WTC11 (cell line): ENCODE measurements around the gene PDZRN3. TPM values are rescaled to one million over a fixed set of nuclear protein-coding genes. Genes with fewer than 3 reads are reported as not detected.

ENCODE experiments used
- ATAC-seq: fragments of 200-7000 bp; cut with Tn5 transposase; 2 replicates; pipeline ENCODE4 v1.10.0; 2021; ENCODE audit warnings: mild to moderate bottlenecking, moderate library complexity
- CTCF ChIA-PET: fragments of 300-600 bp; sonication (Branson Sonifier 250); formaldehyde crosslinking; loops from one replicate; lab custom pipeline; 2021; ENCODE audit warnings: antibody characterized with exemption; lab: Charles Lee
- POLR2A ChIA-PET: fragments of 350-600 bp; sonication (Branson Sonifier 250); formaldehyde crosslinking; loops from one replicate; lab custom pipeline; 2021; ENCODE audit warnings: antibody characterized with exemption; lab: Charles Lee
- DNase-seq: peaks from one replicate; pipeline ENCODE4 v3.0.0; 2021; ENCODE audit warnings: low spot score
- H3K27ac Mint-ChIP-seq: 2 replicates; pipeline ENCODE4 v1.8.0; 2021; ENCODE audit warnings: mixed read lengths
- H3K27me3 Mint-ChIP-seq: 2 replicates; pipeline ENCODE4 v1.8.0; 2021; ENCODE audit warnings: low read depth, mild to moderate bottlenecking, moderate library complexity, mixed read lengths
- H3K36me3 Mint-ChIP-seq: 2 replicates; pipeline ENCODE4 v1.8.0; 2021; ENCODE audit warnings: mixed read lengths
- H3K4me1 Mint-ChIP-seq: 2 replicates; pipeline ENCODE4 v1.8.0; 2022; ENCODE audit warnings: mixed read lengths
- H3K4me3 Mint-ChIP-seq: 2 replicates; pipeline ENCODE4 v1.8.0; 2021; ENCODE audit warnings: mild to moderate bottlenecking, moderate library complexity, mixed read lengths
- H3K9me3 Mint-ChIP-seq: 2 replicates; pipeline ENCODE4 v1.8.0; 2021; ENCODE audit warnings: mixed read lengths
- CBFB ChIP-seq: sonication (generic); formaldehyde crosslinking; IDR thresholded peaks from 2 replicates; pipeline ENCODE4 v1.8.1; 2022; ENCODE audit warnings: mild to moderate bottlenecking, low read depth, missing genetic modification reagents
- EMX1 ChIP-seq: fragments of 250-450 bp; sonication (Bioruptor Pico); IDR thresholded peaks from 2 replicates; pipeline ENCODE4 v1.8.0; 2021; ENCODE audit warnings: mild to moderate bottlenecking
- ESRRA ChIP-seq: sonication (generic); formaldehyde crosslinking; IDR thresholded peaks from 2 replicates; pipeline ENCODE4 v1.8.1; 2022; ENCODE audit warnings: mild to moderate bottlenecking, missing genetic modification reagents, borderline replicate concordance
- ETV6 ChIP-seq: sonication (generic); formaldehyde crosslinking; IDR thresholded peaks from 2 replicates; pipeline ENCODE4 v1.8.1; 2022; ENCODE audit warnings: mild to moderate bottlenecking, missing genetic modification reagents
- FOXJ3 ChIP-seq: sonication (generic); formaldehyde crosslinking; IDR thresholded peaks from 2 replicates; pipeline ENCODE4 v1.9.0; 2021; ENCODE audit warnings: missing genetic modification reagents, mild to moderate bottlenecking, borderline replicate concordance
- FOXP1 ChIP-seq: sonication (generic); formaldehyde crosslinking; IDR thresholded peaks from 2 replicates; pipeline ENCODE4 v1.8.0; 2022; ENCODE audit warnings: missing genetic modification reagents, mild to moderate bottlenecking, moderate library complexity, borderline replicate concordance
- JAZF1 ChIP-seq: fragments of 250-450 bp; sonication (Bioruptor Pico); IDR thresholded peaks from 2 replicates; pipeline ENCODE4 v1.9.0; 2021; ENCODE audit warnings: moderate library complexity, mild to moderate bottlenecking, inconsistent platforms
- KAT7 ChIP-seq: sonication (generic); formaldehyde crosslinking; IDR thresholded peaks from 2 replicates; pipeline ENCODE4 v1.8.1; 2023; ENCODE audit warnings: missing genetic modification reagents, mild to moderate bottlenecking, borderline replicate concordance
- MXD4 ChIP-seq: fragments of 250-450 bp; sonication (Bioruptor Pico); IDR thresholded peaks from 2 replicates; pipeline ENCODE4 v1.8.0; 2021; ENCODE audit warnings: mild to moderate bottlenecking, moderate library complexity, borderline replicate concordance
- NR1H2 ChIP-seq: sonication (generic); formaldehyde crosslinking; IDR thresholded peaks from 2 replicates; pipeline ENCODE4 v1.9.0; 2021; ENCODE audit warnings: mild to moderate bottlenecking, moderate library complexity, missing genetic modification reagents
- NR2C2 ChIP-seq: sonication (generic); formaldehyde crosslinking; IDR thresholded peaks from 2 replicates; pipeline ENCODE4 v1.8.0; 2022; ENCODE audit warnings: mild to moderate bottlenecking, missing genetic modification reagents
- NR3C1 ChIP-seq: sonication (generic); formaldehyde crosslinking; conservative IDR thresholded peaks from 2 replicates; pipeline ENCODE4 v1.8.1; 2023; ENCODE audit warnings: low read depth, mild to moderate bottlenecking, missing genetic modification reagents
- PRRX2 ChIP-seq: fragments of 250-450 bp; sonication (Bioruptor Pico); IDR thresholded peaks from 2 replicates; pipeline ENCODE4 v1.8.0; 2021; ENCODE audit warnings: mild to moderate bottlenecking
- RORB ChIP-seq: fragments of 250-450 bp; sonication (Bioruptor Pico); IDR thresholded peaks from 2 replicates; pipeline ENCODE4 v1.9.0; 2021; ENCODE audit warnings: mild to moderate bottlenecking
- SOX15 ChIP-seq: fragments of 250-450 bp; sonication (Bioruptor Pico); IDR thresholded peaks from 2 replicates; pipeline ENCODE4 v1.9.0; 2021; ENCODE audit warnings: mild to moderate bottlenecking
- ZNF232 ChIP-seq: sonication (generic); formaldehyde crosslinking; IDR thresholded peaks from 2 replicates; pipeline ENCODE4 v1.8.0; 2022; ENCODE audit warnings: mild to moderate bottlenecking, missing genetic modification reagents
- total RNA-seq: library from RNA; stranded (reverse); gene quantifications from 3 replicates; pipeline ENCODE4 v1.2.3, GENCODE V29; 2021
- TF ChIP-seq, protein P1 (sequence below): sonication (generic); formaldehyde crosslinking; conservative IDR thresholded peaks from 2 replicates; pipeline ENCODE4 v1.8.1; 2023; ENCODE audit warnings: mild to moderate bottlenecking, low read depth, missing genetic modification reagents, moderate library complexity
- TF ChIP-seq, protein P2 (sequence below): sonication (generic); formaldehyde crosslinking; IDR thresholded peaks from 2 replicates; pipeline ENCODE4 v1.8.1; 2022; ENCODE audit warnings: mild to moderate bottlenecking, missing genetic modification reagents, moderate library complexity, borderline replicate concordance
- TF ChIP-seq, protein P3 (sequence below): sonication (generic); formaldehyde crosslinking; conservative IDR thresholded peaks from 2 replicates; pipeline ENCODE4 v1.8.1; 2022; ENCODE audit warnings: mild to moderate bottlenecking, missing genetic modification reagents
- TF ChIP-seq, protein P4 (sequence below): sonication (generic); formaldehyde crosslinking; IDR thresholded peaks from 2 replicates; pipeline ENCODE4 v1.8.1; 2023; ENCODE audit warnings: mild to moderate bottlenecking, missing genetic modification reagents, borderline replicate concordance
- TF ChIP-seq, protein P5 (sequence below): fragments of 250-450 bp; sonication (Bioruptor Pico); IDR thresholded peaks from 2 replicates; pipeline ENCODE4 v2.1.2; 2022; ENCODE audit warnings: mild to moderate bottlenecking, moderate library complexity
- TF ChIP-seq, protein P6 (sequence below): sonication (generic); formaldehyde crosslinking; IDR thresholded peaks from 2 replicates; pipeline ENCODE4 v1.8.1; 2023; ENCODE audit warnings: mild to moderate bottlenecking, moderate library complexity, missing genetic modification reagents

The PDZRN3 gene
- total RNA-seq, 1 experiment from 2014 or later, result 9.5 TPM

DNA sequence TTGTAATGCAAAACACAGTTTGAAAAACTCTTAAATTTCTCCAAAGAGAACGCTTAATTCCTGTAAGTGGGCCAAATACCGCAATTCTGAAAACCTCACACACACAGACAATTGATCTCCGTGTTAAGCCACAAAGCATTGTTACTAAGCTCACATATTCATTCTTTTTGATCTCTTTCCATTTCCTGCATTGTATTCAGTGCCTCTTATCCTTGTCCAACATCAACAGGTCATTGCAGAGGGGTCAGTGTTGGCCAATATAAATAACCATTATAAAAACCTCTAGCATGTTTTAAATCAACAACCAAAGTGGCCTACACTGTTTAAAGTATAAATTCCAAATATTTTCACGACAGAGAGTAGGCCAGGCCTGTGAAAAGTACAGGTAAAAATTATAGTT, 171.1 kb downstream of the PDZRN3 start (continued):
- TF ChIP-seq FOXJ3 (CRISPR knock-in tag) (no peak), SOX15 (CRISPR knock-in tag) (no peak), KAT7 (no peak), NR3C1 (CRISPR knock-in tag) (no peak), PRRX2 (CRISPR knock-in tag) (no peak), ZNF232 (CRISPR knock-in tag) (no peak), NR2C2 (CRISPR knock-in tag) (no peak), EMX1 (CRISPR knock-in tag) (no peak)
- TF ChIP-seq, protein P1, sequence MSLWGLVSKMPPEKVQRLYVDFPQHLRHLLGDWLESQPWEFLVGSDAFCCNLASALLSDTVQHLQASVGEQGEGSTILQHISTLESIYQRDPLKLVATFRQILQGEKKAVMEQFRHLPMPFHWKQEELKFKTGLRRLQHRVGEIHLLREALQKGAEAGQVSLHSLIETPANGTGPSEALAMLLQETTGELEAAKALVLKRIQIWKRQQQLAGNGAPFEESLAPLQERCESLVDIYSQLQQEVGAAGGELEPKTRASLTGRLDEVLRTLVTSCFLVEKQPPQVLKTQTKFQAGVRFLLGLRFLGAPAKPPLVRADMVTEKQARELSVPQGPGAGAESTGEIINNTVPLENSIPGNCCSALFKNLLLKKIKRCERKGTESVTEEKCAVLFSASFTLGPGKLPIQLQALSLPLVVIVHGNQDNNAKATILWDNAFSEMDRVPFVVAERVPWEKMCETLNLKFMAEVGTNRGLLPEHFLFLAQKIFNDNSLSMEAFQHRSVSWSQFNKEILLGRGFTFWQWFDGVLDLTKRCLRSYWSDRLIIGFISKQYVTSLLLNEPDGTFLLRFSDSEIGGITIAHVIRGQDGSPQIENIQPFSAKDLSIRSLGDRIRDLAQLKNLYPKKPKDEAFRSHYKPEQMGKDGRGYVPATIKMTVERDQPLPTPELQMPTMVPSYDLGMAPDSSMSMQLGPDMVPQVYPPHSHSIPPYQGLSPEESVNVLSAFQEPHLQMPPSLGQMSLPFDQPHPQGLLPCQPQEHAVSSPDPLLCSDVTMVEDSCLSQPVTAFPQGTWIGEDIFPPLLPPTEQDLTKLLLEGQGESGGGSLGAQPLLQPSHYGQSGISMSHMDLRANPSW (CRISPR knock-in tag), result no peak
- TF ChIP-seq, protein P2, sequence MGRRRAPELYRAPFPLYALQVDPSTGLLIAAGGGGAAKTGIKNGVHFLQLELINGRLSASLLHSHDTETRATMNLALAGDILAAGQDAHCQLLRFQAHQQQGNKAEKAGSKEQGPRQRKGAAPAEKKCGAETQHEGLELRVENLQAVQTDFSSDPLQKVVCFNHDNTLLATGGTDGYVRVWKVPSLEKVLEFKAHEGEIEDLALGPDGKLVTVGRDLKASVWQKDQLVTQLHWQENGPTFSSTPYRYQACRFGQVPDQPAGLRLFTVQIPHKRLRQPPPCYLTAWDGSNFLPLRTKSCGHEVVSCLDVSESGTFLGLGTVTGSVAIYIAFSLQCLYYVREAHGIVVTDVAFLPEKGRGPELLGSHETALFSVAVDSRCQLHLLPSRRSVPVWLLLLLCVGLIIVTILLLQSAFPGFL (CRISPR knock-in tag), result no peak
- TF ChIP-seq, all 79 proteins: peak for 0

DNA sequence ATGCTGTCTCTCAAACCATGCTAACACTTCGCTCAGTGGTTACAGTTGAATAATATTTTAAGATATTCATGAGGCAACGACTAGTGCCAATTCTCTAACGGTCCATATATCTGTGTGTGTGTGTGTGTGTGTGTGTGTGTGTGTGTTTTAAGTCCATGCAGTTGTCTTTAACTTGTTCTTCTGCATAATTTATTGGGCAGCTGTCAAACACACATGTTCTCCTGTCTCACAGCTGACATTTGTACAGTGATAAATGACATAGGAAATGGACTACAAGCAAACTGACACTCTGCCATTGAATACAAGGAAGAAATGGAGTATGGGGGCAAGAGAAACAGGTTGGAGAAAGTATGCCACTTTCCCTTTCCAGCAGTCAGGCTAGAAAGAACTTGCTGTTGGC, 172.0 kb downstream of the PDZRN3 start:
- no peak for DNase-seq
- Mint-ChIP-seq H3K4me3 (no peak overlapping the region), H3K4me1 (peaks cover 26% of the 10 kb centered on the region), H3K9me3 (no peaks in the 10 kb centered on the region), H3K27ac (no peak overlapping the region), H3K36me3 (no peaks in the 10 kb centered on the region), H3K27me3 (no peaks in the 10 kb centered on the region)
- ChIA-PET CTCF (no interaction called here), POLR2A (no interaction called here)
- no peak for TF ChIP-seq FOXP1
- no peak for TF ChIP-seq NR2C2 (CRISPR knock-in tag)
- TF ChIP-seq, protein P3, sequence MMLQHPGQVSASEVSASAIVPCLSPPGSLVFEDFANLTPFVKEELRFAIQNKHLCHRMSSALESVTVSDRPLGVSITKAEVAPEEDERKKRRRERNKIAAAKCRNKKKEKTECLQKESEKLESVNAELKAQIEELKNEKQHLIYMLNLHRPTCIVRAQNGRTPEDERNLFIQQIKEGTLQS (CRISPR knock-in tag), result no peak
- no peak for TF ChIP-seq CBFB (CRISPR knock-in tag)
- TF ChIP-seq MXD4 (CRISPR knock-in tag), result no peak
- TF ChIP-seq FOXJ3 (CRISPR knock-in tag), result no peak
- no peak for TF ChIP-seq RORB (CRISPR knock-in tag)
- TF ChIP-seq ETV6, result no peak
- no peak for ATAC-seq

DNA sequence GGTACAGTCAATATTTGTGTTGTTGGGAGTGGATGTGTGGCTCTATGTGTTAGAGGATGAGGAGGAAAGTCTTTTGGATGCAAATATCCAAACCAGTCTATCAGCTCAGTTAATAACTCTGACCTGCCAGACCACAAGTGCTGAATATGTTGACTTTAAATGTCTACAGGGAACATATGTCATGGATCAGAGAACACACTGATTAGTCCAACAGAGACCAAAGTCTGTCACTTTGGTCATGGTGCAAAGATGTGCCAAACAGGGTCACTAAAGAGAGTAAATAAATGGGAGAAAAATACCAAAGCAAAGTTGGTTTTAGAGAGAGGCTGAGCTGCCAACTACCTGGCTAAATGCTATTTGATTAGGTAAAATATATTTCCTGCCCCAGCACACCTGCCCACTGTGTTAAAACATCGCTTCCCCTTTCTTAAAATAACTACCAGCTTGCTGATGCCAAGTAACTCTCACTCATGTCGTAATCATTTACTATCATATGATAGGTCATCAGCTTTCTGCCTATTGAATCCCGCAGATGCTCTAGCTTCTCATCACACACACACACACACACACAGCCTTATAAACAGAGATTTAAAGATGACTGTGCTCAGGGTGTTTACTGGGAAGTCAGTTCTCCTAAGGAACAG, 173.3 kb downstream of the PDZRN3 start:
- Mint-ChIP-seq H3K4me3 (no peak overlapping the region), H3K27ac (no peak overlapping the region), H3K4me1 (peaks cover 21% of the 10 kb centered on the region), H3K27me3 (no peaks in the 10 kb centered on the region), H3K9me3 (no peaks in the 10 kb centered on the region), H3K36me3 (no peaks in the 10 kb centered on the region)
- POLR2A ChIA-PET, result no interaction called here
- CTCF ChIA-PET, result interaction anchor here (0.9 to 1.0 kb wide), 3 partner anchors 32 to 398 kb away, joined by 3 to 4 read pairs (median 3); no protein-coding TSS in a partner anchor
- ATAC-seq, result no peak
- DNase-seq, result no peak
- TF ChIP-seq, protein P4, sequence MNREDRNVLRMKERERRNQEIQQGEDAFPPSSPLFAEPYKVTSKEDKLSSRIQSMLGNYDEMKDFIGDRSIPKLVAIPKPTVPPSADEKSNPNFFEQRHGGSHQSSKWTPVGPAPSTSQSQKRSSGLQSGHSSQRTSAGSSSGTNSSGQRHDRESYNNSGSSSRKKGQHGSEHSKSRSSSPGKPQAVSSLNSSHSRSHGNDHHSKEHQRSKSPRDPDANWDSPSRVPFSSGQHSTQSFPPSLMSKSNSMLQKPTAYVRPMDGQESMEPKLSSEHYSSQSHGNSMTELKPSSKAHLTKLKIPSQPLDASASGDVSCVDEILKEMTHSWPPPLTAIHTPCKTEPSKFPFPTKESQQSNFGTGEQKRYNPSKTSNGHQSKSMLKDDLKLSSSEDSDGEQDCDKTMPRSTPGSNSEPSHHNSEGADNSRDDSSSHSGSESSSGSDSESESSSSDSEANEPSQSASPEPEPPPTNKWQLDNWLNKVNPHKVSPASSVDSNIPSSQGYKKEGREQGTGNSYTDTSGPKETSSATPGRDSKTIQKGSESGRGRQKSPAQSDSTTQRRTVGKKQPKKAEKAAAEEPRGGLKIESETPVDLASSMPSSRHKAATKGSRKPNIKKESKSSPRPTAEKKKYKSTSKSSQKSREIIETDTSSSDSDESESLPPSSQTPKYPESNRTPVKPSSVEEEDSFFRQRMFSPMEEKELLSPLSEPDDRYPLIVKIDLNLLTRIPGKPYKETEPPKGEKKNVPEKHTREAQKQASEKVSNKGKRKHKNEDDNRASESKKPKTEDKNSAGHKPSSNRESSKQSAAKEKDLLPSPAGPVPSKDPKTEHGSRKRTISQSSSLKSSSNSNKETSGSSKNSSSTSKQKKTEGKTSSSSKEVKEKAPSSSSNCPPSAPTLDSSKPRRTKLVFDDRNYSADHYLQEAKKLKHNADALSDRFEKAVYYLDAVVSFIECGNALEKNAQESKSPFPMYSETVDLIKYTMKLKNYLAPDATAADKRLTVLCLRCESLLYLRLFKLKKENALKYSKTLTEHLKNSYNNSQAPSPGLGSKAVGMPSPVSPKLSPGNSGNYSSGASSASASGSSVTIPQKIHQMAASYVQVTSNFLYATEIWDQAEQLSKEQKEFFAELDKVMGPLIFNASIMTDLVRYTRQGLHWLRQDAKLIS (CRISPR knock-in tag), result no peak
- no peak for TF ChIP-seq JAZF1 (CRISPR knock-in tag)
- TF ChIP-seq, protein P5, sequence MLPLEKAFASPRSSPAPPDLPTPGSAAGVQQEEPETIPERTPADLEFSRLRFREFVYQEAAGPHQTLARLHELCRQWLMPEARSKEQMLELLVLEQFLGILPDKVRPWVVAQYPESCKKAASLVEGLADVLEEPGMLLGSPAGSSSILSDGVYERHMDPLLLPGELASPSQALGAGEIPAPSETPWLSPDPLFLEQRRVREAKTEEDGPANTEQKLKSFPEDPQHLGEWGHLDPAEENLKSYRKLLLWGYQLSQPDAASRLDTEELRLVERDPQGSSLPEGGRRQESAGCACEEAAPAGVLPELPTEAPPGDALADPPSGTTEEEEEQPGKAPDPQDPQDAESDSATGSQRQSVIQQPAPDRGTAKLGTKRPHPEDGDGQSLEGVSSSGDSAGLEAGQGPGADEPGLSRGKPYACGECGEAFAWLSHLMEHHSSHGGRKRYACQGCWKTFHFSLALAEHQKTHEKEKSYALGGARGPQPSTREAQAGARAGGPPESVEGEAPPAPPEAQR (CRISPR knock-in tag), result no peak
- TF ChIP-seq ESRRA (CRISPR knock-in tag), result no peak
- TF ChIP-seq NR1H2 (CRISPR knock-in tag), result no peak
- TF ChIP-seq, protein P6, sequence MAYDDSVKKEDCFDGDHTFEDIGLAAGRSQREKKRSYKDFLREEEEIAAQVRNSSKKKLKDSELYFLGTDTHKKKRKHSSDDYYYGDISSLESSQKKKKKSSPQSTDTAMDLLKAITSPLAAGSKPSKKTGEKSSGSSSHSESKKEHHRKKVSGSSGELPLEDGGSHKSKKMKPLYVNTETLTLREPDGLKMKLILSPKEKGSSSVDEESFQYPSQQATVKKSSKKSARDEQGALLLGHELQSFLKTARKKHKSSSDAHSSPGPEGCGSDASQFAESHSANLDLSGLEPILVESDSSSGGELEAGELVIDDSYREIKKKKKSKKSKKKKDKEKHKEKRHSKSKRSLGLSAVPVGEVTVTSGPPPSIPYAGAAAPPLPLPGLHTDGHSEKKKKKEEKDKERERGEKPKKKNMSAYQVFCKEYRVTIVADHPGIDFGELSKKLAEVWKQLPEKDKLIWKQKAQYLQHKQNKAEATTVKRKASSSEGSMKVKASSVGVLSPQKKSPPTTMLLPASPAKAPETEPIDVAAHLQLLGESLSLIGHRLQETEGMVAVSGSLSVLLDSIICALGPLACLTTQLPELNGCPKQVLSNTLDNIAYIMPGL (CRISPR knock-in tag), result no peak
